IMR-90 (cell line): ENCODE data around the gene ARMS2. TPM values are rescaled to one million over a fixed set of nuclear protein-coding genes. Genes with fewer than 3 reads are reported as not detected.

Experiments used
- ATAC-seq: fragments of 200-7000 bp; cut with Tn5 transposase; 2 replicates; pipeline ENCODE4 v1.9.1; 2020; ENCODE audit warnings: low read depth, mild to moderate bottlenecking, moderate library complexity
- BruUV-seq: library from RNA; stranded (reverse); fragments of 400-500 nt; replicated peaks from 2 replicates; lab custom pipeline; 2021; lab: Mats Ljungman, UMichigan
- CTCF ChIA-PET: fragments of 300-600 bp; formaldehyde crosslinking; extraction: SDS; loops from one replicate; lab custom pipeline; 2021; ENCODE audit warnings: antibody characterized with exemption; lab: Yijun Ruan, JAX
- POLR2A ChIA-PET: fragments of 300-600 bp; sonication (Branson Sonifier 250); formaldehyde crosslinking; loops from one replicate; lab custom pipeline; 2022; ENCODE audit warnings: antibody characterized with exemption; ENCODE audit not compliant: unreplicated experiment; lab: Charles Lee
- DNase-seq: peaks from one replicate; pipeline ENCODE4 v3.0.0; 2013
- H2AFZ ChIP-seq: replicated peaks from 2 replicates; pipeline ENCODE3; 2013; ENCODE audit warnings: low read length, mild to moderate bottlenecking; ENCODE audit not compliant: poor library complexity
- H2AK5ac ChIP-seq: 2 replicates; pipeline ENCODE4 v1.6.1; 2013; ENCODE audit warnings: low read depth, low read length, inconsistent platforms
- H2AK9ac ChIP-seq: replicated peaks from 2 replicates; pipeline ENCODE3; 2013; ENCODE audit warnings: mild to moderate bottlenecking, low read depth, low read length, moderate library complexity; ENCODE audit not compliant: poor library complexity
- H2BK120ac ChIP-seq: 2 replicates; pipeline ENCODE4 v1.6.1; 2013; ENCODE audit warnings: low read depth, low read length, inconsistent platforms
- H2BK15ac ChIP-seq: 3 replicates; pipeline ENCODE4 v1.6.1; 2013; ENCODE audit warnings: low read depth, low read length, inconsistent platforms
- H2BK20ac ChIP-seq: 2 replicates; pipeline ENCODE4 v1.6.1; 2013; ENCODE audit warnings: low read depth, mild to moderate bottlenecking, inconsistent platforms, low read length, moderate library complexity
- H2BK5ac ChIP-seq: 2 replicates; pipeline ENCODE4 v1.6.1; 2013; ENCODE audit warnings: mild to moderate bottlenecking, low read depth, low read length, inconsistent platforms; ENCODE audit not compliant: poor library complexity, severe bottlenecking
- H3K14ac ChIP-seq: replicated peaks from 2 replicates; pipeline ENCODE4 v1.6.1; 2013; ENCODE audit warnings: low read depth, low read length, inconsistent platforms
- H3K18ac ChIP-seq: 2 replicates; pipeline ENCODE4 v1.6.1; 2013; ENCODE audit warnings: low read depth, low read length, control low read depth
- H3K23ac ChIP-seq: 2 replicates; pipeline ENCODE4 v1.6.1; 2013; ENCODE audit warnings: low read depth, low read length, inconsistent platforms
- H3K27ac ChIP-seq: 2 replicates; pipeline ENCODE4 v1.5.1; 2013; ENCODE audit warnings: mild to moderate bottlenecking, control low read depth, low read length; ENCODE audit not compliant: insufficient read depth
- H3K27me3 ChIP-seq: 2 replicates; pipeline ENCODE4 v1.6.1; 2013; ENCODE audit warnings: low read length; ENCODE audit not compliant: control insufficient read depth, insufficient read depth
- H3K36me3 ChIP-seq: 2 replicates; pipeline ENCODE4 v1.6.1; 2013; ENCODE audit warnings: low read length, mixed read lengths; ENCODE audit not compliant: control insufficient read depth, insufficient read depth
- H3K4ac ChIP-seq: 2 replicates; pipeline ENCODE4 v1.6.1; 2013; ENCODE audit warnings: low read depth, low read length, inconsistent platforms
- H3K4me1 ChIP-seq: 2 replicates; pipeline ENCODE4 v1.6.1; 2013; ENCODE audit warnings: low read length, mixed read lengths; ENCODE audit not compliant: control insufficient read depth, insufficient read depth
- H3K4me2 ChIP-seq: 2 replicates; pipeline ENCODE4 v1.6.1; 2013; ENCODE audit warnings: low read depth, mild to moderate bottlenecking, control low read depth, low read length, moderate library complexity
- H3K4me3 ChIP-seq: 2 replicates; pipeline ENCODE4 v1.5.1; 2013; ENCODE audit warnings: low read depth, mild to moderate bottlenecking, control low read depth, low read length, moderate library complexity; ENCODE audit not compliant: insufficient read depth
- H3K56ac ChIP-seq: 2 replicates; pipeline ENCODE4 v1.6.1; 2013; ENCODE audit warnings: low read length, inconsistent platforms; ENCODE audit not compliant: insufficient read depth; ENCODE audit errors: extremely low read depth
- H3K79me1 ChIP-seq, 2 experiments: 2 replicates each; pipeline ENCODE4 v1.6.1; 2013; ENCODE audit warnings: low read length in 2 of 2, inconsistent platforms in 1 of 2, low read depth in 1 of 2
- H3K9ac ChIP-seq: 2 replicates; pipeline ENCODE4 v1.6.1; 2013; ENCODE audit warnings: low read depth, low read length, control low read depth
- H3K9me1 ChIP-seq: 2 replicates; pipeline ENCODE4 v1.6.1; 2013; ENCODE audit warnings: low read length, inconsistent platforms; ENCODE audit not compliant: insufficient read depth
- H3K9me3 ChIP-seq: 2 replicates; pipeline ENCODE4 v1.6.1; 2013; ENCODE audit warnings: low read length; ENCODE audit not compliant: control insufficient read depth, insufficient read depth
- H4K20me1 ChIP-seq: 2 replicates; pipeline ENCODE4 v1.6.1; 2013; ENCODE audit warnings: low read length, inconsistent platforms; ENCODE audit not compliant: insufficient read depth
- H4K5ac ChIP-seq: 2 replicates; pipeline ENCODE4 v1.6.1; 2013; ENCODE audit warnings: mild to moderate bottlenecking, low read depth, low read length, control low read depth
- H4K8ac ChIP-seq, 2 experiments: 2 replicates each; pipeline ENCODE4 v1.6.1; 2013; ENCODE audit warnings: low read depth in 2 of 2, low read length in 2 of 2, control low read depth in 1 of 2, inconsistent platforms in 1 of 2
- H4K91ac ChIP-seq: 2 replicates; pipeline ENCODE4 v1.6.1; 2013; ENCODE audit warnings: low read depth, low read length, inconsistent platforms; ENCODE audit not compliant: insufficient read depth
- BHLHE40 ChIP-seq: fragments of 150-350 bp; IDR thresholded peaks from 2 replicates; pipeline ENCODE4 v1.6.1; 2016; ENCODE audit warnings: mild to moderate bottlenecking, low read depth, low read length
- CEBPB ChIP-seq: IDR thresholded peaks from 2 replicates; pipeline ENCODE4 v1.6.1; 2012; ENCODE audit warnings: low read depth, low read length, improper control_type of control experiment
- CHD1 ChIP-seq: IDR thresholded peaks from 2 replicates; pipeline ENCODE4 v1.6.1; 2012; ENCODE audit warnings: low read depth, low read length, improper control_type of control experiment
- CTCF ChIP-seq: conservative IDR thresholded peaks from 2 replicates; pipeline ENCODE4 v1.5.1; 2012; ENCODE audit warnings: mild to moderate bottlenecking, low read depth, low read length, improper control_type of control experiment
- ELK1 ChIP-seq: fragments of 150-350 bp; IDR thresholded peaks from 2 replicates; pipeline ENCODE4 v1.6.1; 2016; ENCODE audit warnings: low read depth, mild to moderate bottlenecking, low read length, moderate library complexity, borderline replicate concordance
- FOS ChIP-seq: fragments of 150-350 bp; IDR thresholded peaks from 2 replicates; pipeline ENCODE4 v1.6.1; 2016; ENCODE audit warnings: low read depth, low read length
- MAFK ChIP-seq: IDR thresholded peaks from 2 replicates; pipeline ENCODE4 v1.6.1; 2012; ENCODE audit warnings: low read depth, low read length, improper control_type of control experiment
- MAZ ChIP-seq: IDR thresholded peaks from 2 replicates; pipeline ENCODE4 v1.6.1; 2012; ENCODE audit warnings: low read depth, mild to moderate bottlenecking, low read length, improper control_type of control experiment, moderate library complexity, borderline replicate concordance
- MXI1 ChIP-seq: IDR thresholded peaks from 2 replicates; pipeline ENCODE4 v1.6.1; 2012; ENCODE audit warnings: low read depth, mild to moderate bottlenecking, low read length, moderate library complexity, borderline replicate concordance
- NFE2L2 ChIP-seq: fragments of 150-350 bp; IDR thresholded peaks from 2 replicates; pipeline ENCODE4 v1.6.1; 2016; ENCODE audit warnings: low read depth, mild to moderate bottlenecking, low read length
- POLR2A ChIP-seq: IDR thresholded peaks from 2 replicates; pipeline ENCODE4 v1.6.1; 2012; ENCODE audit warnings: mild to moderate bottlenecking, low read depth, low read length
- RAD21 ChIP-seq: IDR thresholded peaks from 2 replicates; pipeline ENCODE4 v1.6.1; 2012; ENCODE audit warnings: low read length, improper control_type of control experiment
- RCOR1 ChIP-seq: IDR thresholded peaks from 2 replicates; pipeline ENCODE4 v1.6.1; 2012; ENCODE audit warnings: mild to moderate bottlenecking, low read length, improper control_type of control experiment; ENCODE audit not compliant: insufficient replicate concordance
- RFX5 ChIP-seq: IDR thresholded peaks from 2 replicates; pipeline ENCODE4 v1.8.0; 2012; ENCODE audit warnings: low read depth, mild to moderate bottlenecking, low read length, moderate library complexity
- SMC3 ChIP-seq: fragments of 150-350 bp; IDR thresholded peaks from 2 replicates; pipeline ENCODE4 v1.6.1; 2016; ENCODE audit warnings: low read depth, mild to moderate bottlenecking, antibody characterized with exemption, low read length, moderate library complexity
- USF2 ChIP-seq: fragments of 150-350 bp; IDR thresholded peaks from 2 replicates; pipeline ENCODE4 v1.6.1; 2017; ENCODE audit warnings: mild to moderate bottlenecking, antibody characterized with exemption, low read length, low read depth
- WGBS, 2 experiments: methylation state at CpG; one replicate each; pipeline versions ENCODE4 v1.1.5 to v1.1.7; 2013; ENCODE audit warnings: missing lambda C conversion rate in 2 of 2; ENCODE audit not compliant: insufficient read length in 1 of 2; ENCODE audit errors: extremely low coverage in 2 of 2; 5-methylcytosine and 5-hydroxymethylcytosine counted together
- dilution Hi-C: fragments of 300-500 bp; cut with HindIII; formaldehyde crosslinking; loops from one replicate; pipeline ENCODE4 v1.14.3; 2018; ENCODE audit warnings: low sequenced_read_pairs; ENCODE audit not compliant: unreplicated experiment
- in situ Hi-C: fragments of 300-500 bp; cut with MboI; formaldehyde crosslinking; loops from 3 replicates; pipeline ENCODE4 v1.14.3; 2019; ENCODE audit warnings: low sequenced_read_pairs, inconsistent platforms, mixed read lengths
- intact Hi-C: fragments of 100-400 bp; cut with micrococcal nuclease; formaldehyde crosslinking; loops from 2 replicates; pipeline ENCODE4 v1.10.0; 2022
- polyA plus RNA-seq, 3 experiments: library from polyadenylated mRNA; depleted of rRNA; stranded (reverse); fragments of >200 nt; gene quantifications; 2 replicates each; pipeline ENCODE4 v1.2.3, GENCODE V29; 2012; ENCODE audit warnings: low replicate concordance in 1 of 3
- total RNA-seq: library from RNA; depleted of rRNA; stranded (reverse); fragments of >200 nt; gene quantifications from 2 replicates; pipeline ENCODE4 v1.2.3, GENCODE V29; 2012

Gene ARMS2
- total and polyA plus RNA-seq, 2 of the 4 experiments (the other 2 are of a cell fraction) = not detected

GRCh38 chr10:122494833-122495232 lies 40.4 kb downstream of the ARMS2 start:
- in situ Hi-C loops (no loop called here), intact Hi-C loops (no loop called here), dilution Hi-C loops (no loop called here)
- Histone ChIP-seq H3K14ac (no peak overlapping the region), H2BK20ac (no peak overlapping the region), H3K79me1 (no peaks in the 10 kb centered on the region), H3K27ac (no peak overlapping the region), H2AK9ac (no peak overlapping the region), H3K9me1 (peaks cover 10% of the 10 kb centered on the region), H3K4me2 (no peak overlapping the region; the same call in 1 of the 2 replicates), H3K27me3 (no peaks in the 10 kb centered on the region), H4K91ac (no peak overlapping the region), H3K4ac (no peak overlapping the region), H2AFZ (peak overlapping the region; percentile 1), H3K56ac (no peak overlapping the region), H3K4me3 (no peak overlapping the region), H4K20me1 (no peaks in the 10 kb centered on the region), H2BK120ac (no peak overlapping the region), H4K5ac (no peak overlapping the region), H2BK5ac (no peak overlapping the region), H3K9me3 (no peaks in the 10 kb centered on the region), H3K23ac (no peak overlapping the region), H3K9ac (no peak overlapping the region), H2BK15ac (no peak overlapping the region), H3K36me3 (peaks cover 6% of the 10 kb centered on the region; the same call in 1 of the 2 replicates), H3K18ac (no peak overlapping the region), H2AK5ac (no peak overlapping the region), H4K8ac (no peak overlapping the region), H3K4me1 (peaks cover 21% of the 10 kb centered on the region)
- 50% methylated on average over 4 of the region's 14 CpGs; no CpG with 5 or more reads in 1 of the 2 experiments for WGBS, 2 experiments
- BruUV-seq = no TSS peak
- CTCF ChIA-PET = no interaction called here
- DNase-seq (peak; percentile 75), ATAC-seq (peak; percentile 28; the same call in 1 of the 2 replicates)
- POLR2A ChIA-PET = no interaction called here
- TF ChIP-seq CTCF = no peak
- no peak for TF ChIP-seq MAZ
- TF ChIP-seq POLR2A = no peak
- no peak for TF ChIP-seq CHD1
- no peak for TF ChIP-seq RAD21
- TF ChIP-seq USF2 = no peak
- 0 out of 2 replicates have a peak, but pooled peaks have one; percentile 23 for TF ChIP-seq MAFK
- no peak for TF ChIP-seq RCOR1
- no peak for TF ChIP-seq BHLHE40
- TF ChIP-seq MXI1 = no peak
- TF ChIP-seq RFX5 = no peak
- TF ChIP-seq ELK1 = no peak
- no peak for TF ChIP-seq NFE2L2
- TF ChIP-seq CEBPB = no peak
- no peak for TF ChIP-seq SMC3
- TF ChIP-seq FOS = peak; percentile 26; the same call in 1 of the 2 replicates
